ENCODE measurements around the gene C16orf90.

The C16orf90 gene

GRCh38 chr16:3515897-3516296 is 20.6 kb upstream of the C16orf90 start:
- Histone ChIP-seq H3K36me3 (replicated peaks; ENCODE audit: insufficient read depth, low read length) (no peaks in the 10 kb centered on the region), H4K20me1 (ENCODE audit: insufficient read depth, low read length) (no peaks in the 10 kb centered on the region), H3K4me3 (ENCODE audit: low read length) (no peak overlapping the region), H3K27ac (ENCODE audit: low read length) (no peak overlapping the region), H3F3A (ENCODE audit: insufficient read depth, low read length) (peaks cover 9% of the 10 kb centered on the region), H3K9me2 (replicated peaks; ENCODE audit: insufficient read depth, low read length) (no peaks in the 10 kb centered on the region), H2AFZ (ENCODE audit: low read length) (no peak overlapping the region), H3K27me3 (replicated peaks; ENCODE audit: insufficient read depth, low read length) (no peaks in the 10 kb centered on the region), H3K79me2 (ENCODE audit: low read length) (no peaks in the 10 kb centered on the region), H3K4me1 (ENCODE audit: low read length) (peaks cover 29% of the 10 kb centered on the region), H3K9ac (ENCODE audit: low read length) (no peak overlapping the region), H3K4me2 (ENCODE audit: low read depth, low read length) (no peak overlapping the region), H3K9me3 (replicated peaks; ENCODE audit: insufficient read depth, low read length) (no peaks in the 10 kb centered on the region)
- TF ChIP-seq CTCF (IDR thresholded peaks at IDR 0.05; ENCODE audit: low read length) (no peak), EZH2phosphoT487 (IDR thresholded peaks at IDR 0.05; ENCODE audit: low read length) (no peak), EZH2 (optimal IDR thresholded peaks at IDR 0.05; ENCODE audit: low read depth, low read length) (no peak)
- no peak for DNase-seq

GRCh38 chr16:3514621-3515020 is 19.3 kb upstream of the C16orf90 start:
- peaks cover 29% of the 10 kb centered on the region for H3K4me1 ChIP-seq (ENCODE audit: low read length)
- peak overlapping the region; percentile 27 for H3K4me2 ChIP-seq (ENCODE audit: low read depth, low read length)
- TF ChIP-seq EZH2 (optimal IDR thresholded peaks at IDR 0.05; ENCODE audit: low read depth, low read length) (no peak), CTCF (IDR thresholded peaks at IDR 0.05; ENCODE audit: low read length) (no peak), EZH2phosphoT487 (IDR thresholded peaks at IDR 0.05; ENCODE audit: low read length) (no peak)
- no peak overlapping the region; the same call in 1 of the 2 replicates for H3K4me3 ChIP-seq (ENCODE audit: low read length)
- H3F3A ChIP-seq (ENCODE audit: insufficient read depth, low read length), result peaks cover 9% of the 10 kb centered on the region
- no peaks in the 10 kb centered on the region for H3K9me2 ChIP-seq (replicated peaks; ENCODE audit: insufficient read depth, low read length)
- DNase-seq, result no peak
- H3K79me2 ChIP-seq (ENCODE audit: low read length), result no peaks in the 10 kb centered on the region
- H3K9ac ChIP-seq (ENCODE audit: low read length), result 0 out of 2 replicates have a peak overlapping the region, but pooled peaks have one; percentile 23
- peak overlapping the region; percentile 13 for H2AFZ ChIP-seq (ENCODE audit: low read length)
- H3K27ac ChIP-seq (ENCODE audit: low read length), result peak overlapping the region; percentile 57
- H3K9me3 ChIP-seq (replicated peaks; ENCODE audit: insufficient read depth, low read length), result no peaks in the 10 kb centered on the region
- no peaks in the 10 kb centered on the region for H3K27me3 ChIP-seq (replicated peaks; ENCODE audit: insufficient read depth, low read length)
- no peaks in the 10 kb centered on the region for H4K20me1 ChIP-seq (ENCODE audit: insufficient read depth, low read length)
- H3K36me3 ChIP-seq (replicated peaks; ENCODE audit: insufficient read depth, low read length), result no peaks in the 10 kb centered on the region

GRCh38 chr16:3513892-3514583 is 18.7 kb upstream of the C16orf90 start:
- no peaks in the 10 kb centered on the region for H4K20me1 ChIP-seq (ENCODE audit: insufficient read depth, low read length)
- peak overlapping the region; percentile 27 for H3K4me2 ChIP-seq (ENCODE audit: low read depth, low read length)
- peaks cover 15% of the 10 kb centered on the region for H3F3A ChIP-seq (ENCODE audit: insufficient read depth, low read length)
- TF ChIP-seq CTCF (IDR thresholded peaks at IDR 0.05; ENCODE audit: low read length), result no peak
- no peak for TF ChIP-seq EZH2phosphoT487 (IDR thresholded peaks at IDR 0.05; ENCODE audit: low read length)
- TF ChIP-seq EZH2 (optimal IDR thresholded peaks at IDR 0.05; ENCODE audit: low read depth, low read length), result no peak
- H3K9ac ChIP-seq (ENCODE audit: low read length), result peak overlapping the region; percentile 23; the same call in 1 of the 2 replicates
- no peaks in the 10 kb centered on the region for H3K9me2 ChIP-seq (replicated peaks; ENCODE audit: insufficient read depth, low read length)
- peak; percentile 80 for DNase-seq
- H3K36me3 ChIP-seq (replicated peaks; ENCODE audit: insufficient read depth, low read length), result no peaks in the 10 kb centered on the region
- no peaks in the 10 kb centered on the region for H3K9me3 ChIP-seq (replicated peaks; ENCODE audit: insufficient read depth, low read length)
- H2AFZ ChIP-seq (ENCODE audit: low read length), result peak overlapping the region; percentile 13
- no peaks in the 10 kb centered on the region for H3K27me3 ChIP-seq (replicated peaks; ENCODE audit: insufficient read depth, low read length)
- H3K27ac ChIP-seq (ENCODE audit: low read length), result peak overlapping the region; percentile 57
- H3K4me1 ChIP-seq (ENCODE audit: low read length), result peaks cover 34% of the 10 kb centered on the region
- H3K79me2 ChIP-seq (ENCODE audit: low read length), result no peaks in the 10 kb centered on the region
- no peak overlapping the region; the same call in 1 of the 2 replicates for H3K4me3 ChIP-seq (ENCODE audit: low read length)

Measured in MM.1S (cell line).